ENCODE data around the gene TXNDC5. TPM values are rescaled to one million over a fixed set of nuclear protein-coding genes. Genes with fewer than 3 reads are reported as not detected.
"Not testable (repeated sequence)": the region's sequence is repeated elsewhere in the genome, so short reads cannot be mapped to it uniquely, and the experiment has no call there.

TXNDC5 gene
- total and polyA plus RNA-seq, 2 experiments from 2014 or later = 237 to 498 TPM

DNA sequence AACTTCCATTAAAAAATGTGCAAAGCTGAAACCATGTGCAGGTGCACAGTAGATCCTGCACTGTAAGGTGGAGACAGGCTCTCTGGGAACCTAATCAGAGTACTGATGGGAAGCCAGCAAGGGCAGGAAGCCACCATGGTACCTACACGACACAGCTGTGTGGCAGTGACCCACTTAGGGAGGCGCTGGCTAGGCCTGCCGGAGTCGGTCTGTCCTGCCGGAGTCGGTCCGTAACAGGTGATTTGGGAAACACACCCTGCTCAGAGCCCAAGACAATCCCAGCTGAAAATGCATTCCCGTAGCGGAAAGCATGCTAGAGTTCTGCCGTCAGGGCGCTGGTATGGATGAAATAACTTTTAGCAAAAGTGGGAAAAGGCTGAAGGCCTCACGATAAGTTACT, 17.2 kb downstream of the TXNDC5 start:
- Histone ChIP-seq H3K36me3 (ENCODE audit: low read depth) (peaks cover 61% of the 10 kb centered on the region), H3K4me1 (ENCODE audit: insufficient read depth) (no peaks in the 10 kb centered on the region), H3F3A (ENCODE audit: insufficient read depth) (peaks cover 7% of the 10 kb centered on the region; the same call in 1 of the 2 replicates), H2AFZ (no peak overlapping the region), H3K4me3 (no peak overlapping the region), H3K79me2 (ENCODE audit: insufficient read depth) (peaks cover 18% of the 10 kb centered on the region), H3K9ac (no peak overlapping the region), H4K20me1 (ENCODE audit: insufficient read depth) (no peaks in the 10 kb centered on the region), H3K4me2 (ENCODE audit: unreplicated experiment) (no peak overlapping the region), H3K27me3 (replicated peaks; ENCODE audit: insufficient read depth) (no peaks in the 10 kb centered on the region), H3K27ac (no peak overlapping the region), H3K9me3 (ENCODE audit: low read depth) (no peaks in the 10 kb centered on the region), H3K9me2 (ENCODE audit: insufficient read depth) (no peaks in the 10 kb centered on the region)
- WGBS, 2 experiments (ENCODE audit: low coverage in 1 of 2, low lambda C conversion rate in 2 of 2, missing lambda C conversion rate in 2 of 2) = 93 to 95% methylated on average over 12 of the region's 12 CpGs
- TF ChIP-seq EZH2phosphoT487 (IDR thresholded peaks at IDR 0.05; ENCODE audit: insufficient read depth, low read depth) = no peak
- TF ChIP-seq EZH2 (IDR thresholded peaks at IDR 0.05; ENCODE audit: insufficient read depth, poor library complexity, severe bottlenecking) = no peak
- in situ Hi-C loops (cut with MboI) = loop anchor here (10.0 kb wide), 1 partner anchor 169 kb away; the partner anchor contains the start of gene BMP6
- no peak for DNase-seq

DNA sequence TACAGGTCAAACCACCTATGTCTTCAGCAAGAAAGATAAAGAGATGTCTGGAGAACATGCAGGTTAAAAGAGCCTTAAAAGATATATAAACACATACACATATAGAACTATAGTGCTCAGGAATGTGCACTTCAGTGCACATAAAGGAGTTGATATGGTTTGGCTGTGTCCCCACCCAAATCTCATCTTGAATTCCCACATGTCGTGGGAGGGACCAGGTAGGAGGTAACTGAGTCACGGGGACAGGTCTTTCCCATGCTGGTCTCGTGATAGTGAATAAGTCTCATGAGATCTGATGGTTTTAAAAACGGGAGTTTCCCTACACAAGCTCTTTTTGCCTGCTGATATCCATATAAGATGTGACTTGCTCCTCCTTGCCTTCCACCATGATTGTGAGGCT, 18.2 kb downstream of the TXNDC5 start:
- H3K79me2 ChIP-seq (ENCODE audit: insufficient read depth); H3F3A ChIP-seq (ENCODE audit: insufficient read depth); H3K4me1 ChIP-seq (ENCODE audit: insufficient read depth); H3K9me3 ChIP-seq (ENCODE audit: low read depth); H4K20me1 ChIP-seq (ENCODE audit: insufficient read depth); H2AFZ ChIP-seq; H3K27ac ChIP-seq; H3K4me2 ChIP-seq (ENCODE audit: unreplicated experiment); H3K9me2 ChIP-seq (ENCODE audit: insufficient read depth); H3K4me3 ChIP-seq; H3K9ac ChIP-seq; DNase-seq; H3K27me3 ChIP-seq (replicated peaks; ENCODE audit: insufficient read depth): not testable (repeated sequence)
- WGBS, 2 experiments (ENCODE audit: low coverage in 1 of 2, low lambda C conversion rate in 2 of 2, missing lambda C conversion rate in 2 of 2) = 97 to 100% methylated on average over 4 of the region's 4 CpGs
- in situ Hi-C loops (cut with MboI) = loop anchor here (10.0 kb wide), 1 partner anchor 168 kb away; the partner anchor contains the start of gene BMP6
- peaks cover 56% of the 10 kb centered on the region for H3K36me3 ChIP-seq (ENCODE audit: low read depth)

DNA sequence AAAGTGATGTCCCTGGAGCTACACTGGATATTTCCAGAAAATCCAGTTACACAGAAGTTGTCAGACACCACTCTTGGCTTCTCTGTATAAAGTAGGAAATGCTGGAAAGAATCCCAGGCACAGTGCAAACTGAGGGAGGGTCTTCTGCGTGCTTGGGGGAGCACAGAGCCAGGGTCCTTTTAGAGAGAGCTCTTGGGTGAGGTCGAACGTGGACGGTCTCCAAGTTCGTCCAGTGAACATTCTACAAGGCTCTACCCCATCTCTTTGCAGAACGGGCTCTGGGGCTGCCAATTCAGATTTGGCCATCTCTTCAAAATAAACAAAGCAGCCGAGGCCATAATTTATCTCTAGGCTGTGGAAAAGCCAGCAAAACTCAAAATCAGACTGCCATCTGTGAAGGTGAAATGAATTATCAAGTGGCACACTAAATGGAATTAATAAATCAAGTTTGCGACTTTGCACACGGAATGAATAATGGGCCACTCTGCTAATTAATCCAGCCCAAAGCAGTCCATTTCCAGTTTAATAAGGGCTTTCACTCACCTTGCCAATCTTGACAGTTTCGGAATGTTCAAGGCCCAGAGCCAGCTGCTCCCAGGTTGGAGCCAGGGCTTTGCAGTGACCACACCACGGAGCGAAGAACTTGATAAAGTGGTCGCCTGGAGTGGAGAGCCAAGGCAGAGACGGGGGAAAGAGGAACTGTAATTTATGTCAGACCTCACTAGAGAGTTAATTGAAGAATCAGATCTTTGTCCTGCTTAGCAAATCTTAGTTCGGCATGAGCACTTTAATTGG, 19.3 kb downstream of the TXNDC5 start:
- 86 to 89% methylated on average over 15 of the region's 15 CpGs for WGBS, 2 experiments (ENCODE audit: low coverage in 1 of 2, low lambda C conversion rate in 2 of 2, missing lambda C conversion rate in 2 of 2)
- peaks cover 57% of the 10 kb centered on the region for H3K36me3 ChIP-seq (ENCODE audit: low read depth)
- in situ Hi-C loops (cut with MboI) = loop anchor here (10.0 kb wide), 1 partner anchor 166 kb away; the partner anchor contains the start of gene BMP6

DNA sequence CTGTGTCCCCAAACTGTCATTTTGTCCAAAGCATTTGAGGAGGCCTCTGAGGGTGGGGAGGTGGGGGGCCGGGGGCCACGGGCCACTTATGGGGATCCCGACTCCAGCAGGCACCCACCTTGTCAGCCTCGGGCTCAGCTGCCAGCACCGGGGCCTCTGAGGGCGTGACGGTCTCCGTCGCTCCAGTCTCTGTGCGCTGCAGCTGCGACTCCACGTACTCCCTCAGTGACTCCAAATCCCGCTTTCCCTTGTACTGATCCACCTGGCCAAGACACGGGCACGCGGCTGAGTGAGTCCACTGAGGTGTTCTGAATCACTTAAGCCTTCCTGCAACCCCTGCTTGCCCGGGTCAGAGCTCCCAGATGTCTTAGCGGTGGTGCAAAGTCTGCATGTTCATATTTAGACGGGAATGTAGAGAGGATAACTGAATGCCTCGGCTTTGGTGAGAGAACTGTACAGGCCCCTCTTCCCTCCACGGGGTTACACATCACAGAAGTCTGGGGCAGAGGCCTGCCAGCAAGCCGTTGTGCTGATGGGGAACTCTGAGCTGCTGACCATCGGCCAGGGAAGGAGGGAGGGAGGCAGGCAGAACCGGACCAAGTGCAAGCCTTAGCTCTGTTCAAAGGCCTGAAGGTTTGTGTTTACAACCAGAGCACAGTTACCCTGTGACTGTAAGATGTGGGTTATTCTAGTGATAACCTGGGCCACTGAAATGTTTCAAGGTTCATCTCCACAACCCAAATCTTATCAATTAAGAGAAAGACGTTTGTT, 21.8 kb downstream of the TXNDC5 start:
- in situ Hi-C loops (cut with MboI) = no loop called here
- no peaks in the 10 kb centered on the region for H4K20me1 ChIP-seq (ENCODE audit: insufficient read depth)
- WGBS, 2 experiments (ENCODE audit: low coverage in 1 of 2, low lambda C conversion rate in 2 of 2, missing lambda C conversion rate in 2 of 2) = 91 to 93% methylated on average over 23 to 25 of the region's 25 CpGs
- H3F3A ChIP-seq (ENCODE audit: insufficient read depth) = peaks cover 23% of the 10 kb centered on the region; the same call in 1 of the 2 replicates
- no peaks in the 10 kb centered on the region for H3K9me2 ChIP-seq (ENCODE audit: insufficient read depth)
- 0 out of 2 replicates have a peak, but pooled peaks cover 3% of the 10 kb centered on the region for H3K79me2 ChIP-seq (ENCODE audit: insufficient read depth)
- H3K27me3 ChIP-seq (replicated peaks; ENCODE audit: insufficient read depth) = no peaks in the 10 kb centered on the region
- DNase-seq = no peak
- H3K9ac ChIP-seq = no peak overlapping the region
- H3K36me3 ChIP-seq (ENCODE audit: low read depth) = peaks cover 75% of the 10 kb centered on the region
- H3K4me2 ChIP-seq (ENCODE audit: unreplicated experiment) = no peak overlapping the region
- TF ChIP-seq EZH2 (IDR thresholded peaks at IDR 0.05; ENCODE audit: insufficient read depth, poor library complexity, severe bottlenecking) (no peak), EZH2phosphoT487 (IDR thresholded peaks at IDR 0.05; ENCODE audit: insufficient read depth, low read depth) (no peak)
- no peak overlapping the region for H3K4me3 ChIP-seq
- H2AFZ ChIP-seq = no peak overlapping the region
- no peaks in the 10 kb centered on the region for H3K4me1 ChIP-seq (ENCODE audit: insufficient read depth)
- H3K9me3 ChIP-seq (ENCODE audit: low read depth) = no peaks in the 10 kb centered on the region
- no peak overlapping the region for H3K27ac ChIP-seq

More for the DNA sequence above, 19.3 kb downstream of the TXNDC5 start:
- Histone ChIP-seq H3K9ac (no peak overlapping the region), H3F3A (ENCODE audit: insufficient read depth) (peaks cover 9% of the 10 kb centered on the region; the same call in 1 of the 2 replicates), H3K27ac (no peak overlapping the region), H4K20me1 (ENCODE audit: insufficient read depth) (no peaks in the 10 kb centered on the region), H3K9me3 (ENCODE audit: low read depth) (no peaks in the 10 kb centered on the region), H3K27me3 (replicated peaks; ENCODE audit: insufficient read depth) (no peaks in the 10 kb centered on the region), H2AFZ (no peak overlapping the region), H3K4me2 (ENCODE audit: unreplicated experiment) (no peak overlapping the region), H3K9me2 (ENCODE audit: insufficient read depth) (no peaks in the 10 kb centered on the region), H3K79me2 (ENCODE audit: insufficient read depth) (peaks cover 7% of the 10 kb centered on the region; the same call in 1 of the 2 replicates), H3K4me1 (ENCODE audit: insufficient read depth) (no peaks in the 10 kb centered on the region), H3K4me3 (no peak overlapping the region)
- TF ChIP-seq EZH2 (IDR thresholded peaks at IDR 0.05; ENCODE audit: insufficient read depth, poor library complexity, severe bottlenecking) (no peak), EZH2phosphoT487 (IDR thresholded peaks at IDR 0.05; ENCODE audit: insufficient read depth, low read depth) (no peak)
- no peak for DNase-seq

Measured in GM23248 (cell line).